H9 (cell line): Measurements from ENCODE around the gene SLC37A2. TPM values are rescaled to one million over a fixed set of nuclear protein-coding genes. Genes with fewer than 3 reads are reported as not detected.

ENCODE experiments used
- DNase-seq: peaks from one replicate; pipeline ENCODE4 v3.0.0-alpha.2; 2017
- H2AFZ ChIP-seq: one replicate; pipeline ENCODE4 v1.6.1; 2013; ENCODE audit warnings: mild to moderate bottlenecking, low read length, control low read depth, moderate library complexity
- H2AK5ac ChIP-seq: 2 replicates; pipeline ENCODE4 v1.6.1; 2013; ENCODE audit warnings: low read length, control low read depth, mixed read lengths; ENCODE audit not compliant: insufficient read length
- H2BK120ac ChIP-seq: one replicate; pipeline ENCODE4 v1.6.1; 2013; ENCODE audit warnings: low read depth, mild to moderate bottlenecking, low read length, control low read depth, inconsistent platforms; ENCODE audit not compliant: poor library complexity, severe bottlenecking
- H2BK12ac ChIP-seq: 2 replicates; pipeline ENCODE4 v1.6.1; 2013; ENCODE audit warnings: low read length, control low read depth, mixed read lengths, low read depth; ENCODE audit not compliant: insufficient read length
- H2BK15ac ChIP-seq: 2 replicates; pipeline ENCODE4 v1.6.1; 2013; ENCODE audit warnings: low read depth, low read length, control low read depth
- H2BK20ac ChIP-seq: one replicate; pipeline ENCODE4 v1.6.1; 2013; ENCODE audit warnings: low read depth, mild to moderate bottlenecking, low read length, control low read depth, inconsistent platforms; ENCODE audit not compliant: poor library complexity, severe bottlenecking
- H2BK5ac ChIP-seq: 2 replicates; pipeline ENCODE4 v1.6.1; 2013; ENCODE audit warnings: low read length, control low read depth, mixed read lengths; ENCODE audit not compliant: insufficient read length
- H3K14ac ChIP-seq: 2 replicates; pipeline ENCODE4 v1.6.1; 2013; ENCODE audit warnings: low read length, control low read depth; ENCODE audit not compliant: insufficient read depth
- H3K18ac ChIP-seq: 2 replicates; pipeline ENCODE4 v1.6.1; 2013; ENCODE audit warnings: low read depth, mild to moderate bottlenecking, mixed read lengths, low read length, control low read depth; ENCODE audit not compliant: insufficient read length
- H3K23ac ChIP-seq: 2 replicates; pipeline ENCODE4 v1.6.1; 2013; ENCODE audit warnings: low read length, control low read depth, mixed read lengths, low read depth; ENCODE audit not compliant: insufficient read length
- H3K23me2 ChIP-seq: 2 replicates; pipeline ENCODE4 v1.6.1; 2013; ENCODE audit warnings: low read depth, mild to moderate bottlenecking, mixed read lengths, low read length, control low read depth; ENCODE audit not compliant: insufficient read length, poor library complexity, severe bottlenecking
- H3K27ac ChIP-seq: 2 replicates; pipeline ENCODE4 v1.5.1; 2013; ENCODE audit warnings: low read length, control low read depth, mixed read lengths, low read depth; ENCODE audit not compliant: insufficient read length
- H3K27me3 ChIP-seq: 2 replicates; pipeline ENCODE4 v1.6.1; 2013; ENCODE audit warnings: low read length, control low read depth, inconsistent platforms; ENCODE audit not compliant: insufficient read depth
- H3K4ac ChIP-seq: 2 replicates; pipeline ENCODE4 v1.6.1; 2013; ENCODE audit warnings: low read depth, mild to moderate bottlenecking, control low read depth, inconsistent platforms, low read length, moderate library complexity
- H3K4me1 ChIP-seq: 2 replicates; pipeline ENCODE4 v1.6.1; 2013; ENCODE audit warnings: low read length, control low read depth, inconsistent platforms; ENCODE audit not compliant: insufficient read depth
- H3K4me2 ChIP-seq: 2 replicates; pipeline ENCODE4 v1.6.1; 2013; ENCODE audit warnings: low read length, control low read depth, mixed read lengths; ENCODE audit not compliant: insufficient read length, insufficient read depth
- H3K56ac ChIP-seq: 2 replicates; pipeline ENCODE4 v1.6.1; 2013; ENCODE audit warnings: low read depth, mild to moderate bottlenecking, mixed read lengths, low read length, control low read depth; ENCODE audit not compliant: insufficient read length
- H3K79me1 ChIP-seq: 2 replicates; pipeline ENCODE4 v1.6.1; 2013; ENCODE audit warnings: low read depth, mild to moderate bottlenecking, moderate library complexity, low read length, control low read depth, inconsistent platforms; ENCODE audit not compliant: insufficient read depth, poor library complexity, severe bottlenecking
- H3K79me2 ChIP-seq: 2 replicates; pipeline ENCODE4 v1.6.1; 2013; ENCODE audit warnings: low read length, control low read depth, inconsistent platforms; ENCODE audit not compliant: insufficient read depth
- H3K9ac ChIP-seq: 2 replicates; pipeline ENCODE4 v1.6.1; 2013; ENCODE audit warnings: low read length, control low read depth, mixed read lengths; ENCODE audit not compliant: insufficient read length; ENCODE audit errors: extremely low read depth
- H3K9me3 ChIP-seq: one replicate; pipeline ENCODE4 v1.6.1; 2013; ENCODE audit warnings: low read depth, low read length, inconsistent platforms; ENCODE audit not compliant: control insufficient read depth
- H3T11ph ChIP-seq: one replicate; pipeline ENCODE4 v1.6.1; 2013; ENCODE audit warnings: mild to moderate bottlenecking, low read length, control low read depth, inconsistent platforms
- H4K20me1 ChIP-seq: one replicate; pipeline ENCODE4 v1.6.1; 2013; ENCODE audit not compliant: control insufficient read depth, insufficient read length, insufficient read depth
- H4K5ac ChIP-seq: 2 replicates; pipeline ENCODE4 v1.6.1; 2013; ENCODE audit warnings: low read depth, mild to moderate bottlenecking, mixed read lengths, low read length, control low read depth; ENCODE audit not compliant: insufficient read length
- H4K8ac ChIP-seq: replicated peaks from 2 replicates; pipeline ENCODE4 v1.6.1; 2013; ENCODE audit warnings: low read length, control low read depth, mixed read lengths, low read depth; ENCODE audit not compliant: insufficient read length
- H4K91ac ChIP-seq: 2 replicates; pipeline ENCODE4 v1.6.1; 2013; ENCODE audit warnings: low read depth, mild to moderate bottlenecking, moderate library complexity, mixed read lengths, low read length, control low read depth; ENCODE audit not compliant: insufficient read length
- H3K27ac Mint-ChIP-seq, 3 experiments: 2 replicates in 2 of 3; 3 replicates in 1 of 3; pipeline ENCODE4 v1.8.0; 2020 to 2021; ENCODE audit warnings: mixed read lengths in 3 of 3, mild to moderate bottlenecking in 1 of 3, moderate library complexity in 1 of 3
- H3K27me3 Mint-ChIP-seq: 2 replicates; pipeline ENCODE4 v1.8.0; 2021; ENCODE audit warnings: low read depth, mild to moderate bottlenecking, moderate library complexity, mixed read lengths
- H3K36me3 Mint-ChIP-seq, 3 experiments: 2 replicates in 2 of 3; 3 replicates in 1 of 3; pipeline ENCODE4 v1.8.0; 2020 to 2021; ENCODE audit warnings: low read depth in 3 of 3, mixed read lengths in 3 of 3; ENCODE audit not compliant: insufficient read depth in 1 of 3
- H3K4me1 Mint-ChIP-seq, 2 experiments: 2 replicates each; pipeline ENCODE4 v1.8.0; 2020; ENCODE audit warnings: mixed read lengths in 2 of 2
- H3K4me3 Mint-ChIP-seq, 2 experiments: 2 replicates in 1 of 2; 3 replicates in 1 of 2; pipeline ENCODE4 v1.8.0; 2020 to 2021; ENCODE audit warnings: mild to moderate bottlenecking in 2 of 2, mixed read lengths in 2 of 2, moderate library complexity in 1 of 2
- H3K9me3 Mint-ChIP-seq, 2 experiments: 2 replicates in 1 of 2; 3 replicates in 1 of 2; pipeline ENCODE4 v1.8.0; 2020; ENCODE audit warnings: mild to moderate bottlenecking in 2 of 2, mixed read lengths in 2 of 2, moderate library complexity in 1 of 2
- CTCF ChIP-seq: fragments of 200-600 bp; sonication (generic); conservative IDR thresholded peaks from 3 replicates; pipeline ENCODE4 v1.8.0; 2021; ENCODE audit warnings: antibody characterized with exemption, mild to moderate bottlenecking
- WGBS: extraction: QIAGEN DNeasy Blood & Tissue Kit; methylation state at CpG from one replicate; pipeline ENCODE4 v1.1.7; 2013; ENCODE audit warnings: missing lambda C conversion rate, low lambda C conversion rate, mixed read lengths; ENCODE audit not compliant: insufficient read length; ENCODE audit errors: extremely low coverage; 5-methylcytosine and 5-hydroxymethylcytosine counted together
- total RNA-seq: library from RNA; stranded (reverse); gene quantifications from 2 replicates; pipeline ENCODE4 v1.2.1, GENCODE V29; 2021

The SLC37A2 gene
- total RNA-seq, 1 experiment from 2014 or later: 1.2 TPM

GRCh38 chr11:125053167-125053566 lies 9.9 kb upstream of the SLC37A2 start:
- Histone ChIP-seq H4K91ac (no peak overlapping the region), H3K4me2 (no peak overlapping the region), H4K8ac (no peak overlapping the region), H2AFZ (no peak overlapping the region), H3K9me3 (no peaks in the 10 kb centered on the region), H3K27me3 (no peaks in the 10 kb centered on the region), H4K20me1 (no peaks in the 10 kb centered on the region), H4K5ac (no peak overlapping the region), H2BK20ac (no peak overlapping the region), H3T11ph (no peak overlapping the region), H3K18ac (no peak overlapping the region), H2BK5ac (no peak overlapping the region), H2AK5ac (no peak overlapping the region), H3K56ac (no peak overlapping the region), H2BK15ac (no peak overlapping the region), H3K4ac (no peak overlapping the region), H3K9ac (no peak overlapping the region), H3K79me1 (no peaks in the 10 kb centered on the region), H2BK120ac (no peak overlapping the region), H2BK12ac (no peak overlapping the region), H3K23ac (no peak overlapping the region), H3K79me2 (no peaks in the 10 kb centered on the region), H3K4me1 (no peaks in the 10 kb centered on the region), H3K23me2 (no peaks in the 10 kb centered on the region), H3K14ac (no peak overlapping the region), H3K27ac (no peak overlapping the region)
- Mint-ChIP-seq H3K4me1 (0 out of 4 replicates have a peak, but pooled peaks cover 0 to 5% of the 10 kb centered on the region in 2 experiments), H3K27me3 (peaks cover under 1% of the 10 kb centered on the region; the same call in 1 of the 2 replicates), H3K4me3 (no peak overlapping the region), H3K36me3 (no peaks in the 10 kb centered on the region), H3K27ac (no peak overlapping the region), H3K9me3 (no peaks in the 10 kb centered on the region)
- WGBS: no CpG with 5 or more reads among the region's 1 CpG
- no peak for DNase-seq
- no peak for TF ChIP-seq CTCF
